GM21390 (cell line): ENCODE data around the gene VKORC1.
"Not testable (repeated sequence)": the region's sequence is repeated elsewhere in the genome, so short reads cannot be mapped to it uniquely, and the experiment has no call there.

Source experiments
- ATAC-seq: cut with Tn5 transposase; IDR thresholded peaks from one replicate; pipeline ENCODE4 v1.9.1; 2021; ENCODE audit not compliant: unreplicated experiment

Gene VKORC1

GRCh38 chr16:31094424-31095120, at the start of gene VKORC1:
VKORC1 (minus strand) TSS chr16:31094797; CDS start chr16:31094729, 68 bp downstream.
- peak; percentile 85 for ATAC-seq

DNA sequence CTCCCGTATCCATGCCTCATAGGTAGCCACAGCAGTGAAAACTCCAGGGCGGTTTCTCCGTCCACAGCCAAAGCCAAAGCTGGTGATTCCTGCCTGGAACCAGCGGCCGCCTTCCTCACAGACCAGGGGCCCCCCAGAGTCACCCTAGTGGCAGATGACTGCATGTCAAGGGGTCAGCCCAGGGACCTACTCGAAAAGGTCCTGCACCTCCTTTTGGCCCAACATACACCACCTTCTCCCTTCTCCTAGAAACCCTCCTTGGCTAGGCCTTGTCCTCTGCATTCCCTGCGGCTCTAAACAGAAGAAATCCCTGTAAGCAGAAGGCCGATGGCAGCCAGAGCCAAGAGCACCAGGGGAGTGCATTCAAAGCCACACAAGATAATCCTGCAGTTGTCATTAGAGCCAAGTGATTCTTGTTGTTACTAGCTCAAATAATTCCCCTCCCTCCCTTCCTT, 49.1 kb upstream of the VKORC1 start:
- no peak for ATAC-seq

DNA sequence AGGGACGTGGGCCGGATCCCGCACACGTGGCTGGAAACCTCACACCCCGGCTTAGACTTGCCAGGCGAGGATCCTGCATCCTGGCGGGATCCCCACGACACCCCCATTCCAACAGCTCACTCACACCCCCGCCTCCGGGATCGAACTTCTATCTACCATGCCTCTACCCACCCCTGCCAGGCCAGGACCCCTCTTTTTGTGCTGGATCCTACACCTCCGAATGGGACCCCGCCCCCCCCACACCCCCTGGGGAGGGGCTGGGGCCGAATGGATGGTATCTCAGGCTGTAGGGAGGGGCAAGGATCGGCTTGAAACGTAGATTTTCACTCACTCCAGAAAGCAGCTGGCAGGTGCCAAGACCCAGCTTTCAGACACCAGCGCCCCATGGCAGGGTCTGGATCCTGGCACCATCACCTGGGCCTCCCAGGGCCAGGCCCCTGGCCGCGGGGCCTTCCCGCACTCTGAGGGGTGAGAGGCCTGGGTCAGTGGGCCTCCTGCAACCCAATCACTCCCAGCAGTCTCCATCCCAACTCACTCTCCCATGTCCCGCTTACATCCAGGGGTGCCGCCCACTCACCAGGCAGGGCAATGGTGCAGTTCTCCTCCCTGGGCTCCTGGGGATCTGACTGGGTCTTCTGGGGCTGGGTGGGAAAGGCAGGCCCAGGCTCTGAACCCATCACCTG, 48.6 kb upstream of the VKORC1 start:
- no peak for ATAC-seq

- ATAC-seq, result peak; percentile 84
Measured at GRCh38 chr16:31142109-31143010, 47.8 kb upstream of the VKORC1 start.

DNA sequence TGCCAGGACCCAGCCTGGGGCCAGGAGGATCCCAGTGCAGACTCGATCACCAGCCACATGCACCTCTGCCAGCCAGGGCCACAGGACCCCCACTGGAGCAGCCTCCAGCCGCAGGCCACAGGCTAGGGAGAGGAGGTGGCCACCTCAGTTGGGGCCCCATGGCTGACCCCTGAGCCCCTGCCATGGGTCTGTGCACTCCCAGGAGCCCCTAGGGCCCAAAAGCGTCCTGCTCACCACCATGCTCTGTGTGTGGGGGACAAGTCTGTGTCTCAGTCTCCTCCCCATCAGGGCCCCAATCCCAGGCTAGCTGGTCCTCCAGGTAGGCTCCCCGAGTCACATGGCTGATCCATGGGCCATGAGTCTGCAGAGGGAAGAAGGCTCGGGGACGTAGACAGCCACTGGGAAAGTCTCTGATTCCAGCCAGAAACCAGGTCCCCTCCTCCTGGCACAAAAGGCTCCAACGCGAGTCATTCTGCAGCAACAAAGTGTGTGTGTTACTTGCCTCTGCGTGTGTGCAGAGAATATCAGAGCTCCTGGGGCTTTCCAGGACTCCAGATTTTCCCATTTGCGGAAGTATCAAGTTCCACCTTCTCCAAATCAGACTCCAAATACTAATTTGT, 47.0 kb upstream of the VKORC1 start:
- no peak for ATAC-seq

- ATAC-seq, result not testable (repeated sequence)
Measured at GRCh38 chr16:31141071-31141469, 46.5 kb upstream of the VKORC1 start.

- ATAC-seq, result no peak
Measured at GRCh38 chr16:31138621-31139578, 44.3 kb upstream of the VKORC1 start.

DNA sequence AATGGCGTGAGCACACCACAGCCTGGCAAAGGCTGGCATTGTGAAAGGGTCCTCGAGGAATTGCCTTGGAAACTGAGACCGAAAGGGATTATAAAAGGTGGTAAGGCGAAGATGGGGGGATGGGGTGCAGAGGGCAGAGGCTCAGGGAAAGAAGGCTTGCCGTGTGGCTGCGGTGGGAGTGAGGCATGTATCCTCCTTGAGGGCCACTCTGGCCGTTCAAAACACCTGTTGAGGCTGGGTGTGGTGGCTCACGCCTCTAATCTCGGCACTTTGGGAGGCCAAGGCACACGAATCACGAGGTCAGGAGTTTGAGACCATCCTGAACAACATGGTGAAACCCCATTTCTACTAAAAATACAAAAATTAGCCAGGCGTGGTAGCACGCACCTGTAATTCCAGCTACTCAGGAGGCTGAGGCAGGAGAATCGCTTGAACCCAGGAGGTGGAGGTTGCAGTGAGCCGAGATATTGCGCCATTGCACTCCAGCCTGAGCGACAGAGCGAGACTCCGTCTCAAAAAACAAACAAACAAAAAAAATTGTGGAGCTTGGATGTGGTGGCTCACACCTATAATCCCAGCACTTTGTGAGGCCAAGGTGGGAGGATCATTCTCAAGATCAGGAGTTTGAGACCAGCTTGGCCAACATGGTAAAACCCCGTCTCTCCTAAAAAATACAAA, 42.4 kb upstream of the VKORC1 start:
- ATAC-seq, result not testable (repeated sequence)

- no peak for ATAC-seq
Measured at GRCh38 chr16:31136287-31136662, 41.7 kb upstream of the VKORC1 start.

DNA sequence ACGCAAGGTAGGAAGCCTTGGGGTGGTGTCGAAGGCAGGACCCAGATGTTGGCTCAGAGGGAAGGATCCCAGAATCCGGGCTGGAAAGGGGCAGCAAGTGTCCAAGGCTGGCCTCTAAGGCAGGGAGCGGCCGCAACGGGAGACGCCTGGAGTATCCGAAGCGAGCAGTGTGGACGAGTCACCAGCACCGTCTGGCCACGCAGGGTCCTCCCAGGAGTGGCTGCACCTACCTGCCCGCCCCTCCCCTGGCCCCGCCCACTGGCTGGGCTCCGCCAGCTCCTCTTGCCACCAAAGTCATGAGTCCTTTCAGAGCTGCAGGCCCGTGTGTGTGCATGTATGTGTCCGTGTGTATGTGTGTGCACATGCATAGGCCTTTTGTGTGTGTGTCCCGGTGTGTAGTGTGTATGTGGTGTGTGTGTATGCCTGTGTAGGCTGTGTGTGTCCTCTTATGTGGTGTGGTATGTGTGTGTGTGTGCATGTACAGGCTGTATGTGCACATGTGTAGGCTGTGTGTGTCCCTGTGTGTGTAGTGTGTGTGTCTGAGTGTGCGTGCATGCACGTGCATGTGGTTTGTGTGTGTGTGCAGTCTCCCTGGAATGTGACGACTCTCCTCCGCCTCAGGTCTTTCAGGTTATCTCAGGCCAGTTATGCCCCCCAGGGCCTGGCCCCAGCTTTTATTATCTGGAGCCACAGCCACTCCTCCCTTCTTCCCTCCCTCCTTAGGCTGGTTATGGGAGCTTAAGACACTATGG, 41.1 kb upstream of the VKORC1 start, which contains the start of gene PRSS8:
Gene PRSS8 (minus strand): TSS at position 193 of the 752 bp plus-strand sequence. CDS start 229 bp downstream, outside the sequence.
- ATAC-seq, result no peak

DNA sequence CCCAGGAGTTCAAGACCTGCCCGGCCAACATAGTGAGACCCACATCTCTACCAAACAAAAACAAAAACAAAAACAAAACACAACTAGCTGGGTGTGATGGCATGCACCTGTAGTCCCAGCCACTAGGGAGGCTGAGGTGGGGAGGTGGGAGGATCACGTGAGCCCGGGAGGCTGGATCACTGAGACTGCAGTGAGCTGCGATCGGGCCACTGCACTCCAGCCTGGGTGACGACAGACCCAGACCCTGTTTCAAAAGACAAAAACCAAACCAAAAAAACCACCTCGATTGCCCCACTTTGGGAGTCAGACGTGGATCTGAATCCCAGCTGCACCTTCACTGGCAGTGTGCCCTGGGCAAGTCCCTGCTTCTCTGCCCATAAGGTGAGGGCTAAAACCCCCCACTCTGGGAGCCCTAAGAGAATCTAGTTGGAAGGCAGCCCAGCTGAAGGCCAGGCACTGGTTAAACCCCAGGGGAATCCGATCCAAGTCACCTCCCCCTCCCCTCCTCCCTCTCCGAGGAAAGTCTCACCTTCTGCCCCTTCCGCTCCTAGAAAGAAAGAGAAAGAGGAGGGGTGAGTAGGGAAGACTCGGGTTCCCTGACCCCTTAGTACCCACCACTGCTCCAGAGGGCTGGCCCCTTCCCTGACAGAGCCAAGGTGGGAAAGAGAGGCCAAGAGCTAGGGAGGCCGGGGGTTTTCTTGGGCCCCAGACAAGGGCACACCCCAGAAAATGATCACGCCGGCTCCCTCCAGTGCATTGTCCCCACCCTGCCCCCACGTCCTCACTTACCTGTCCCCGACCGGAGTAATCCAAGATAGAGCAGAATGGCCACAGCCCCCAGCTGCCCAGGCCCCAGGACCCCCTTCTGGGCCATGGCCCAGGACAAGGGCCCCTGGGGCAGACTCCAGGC, 40.3 kb upstream of the VKORC1 start:
- ATAC-seq, result no peak

GRCh38 chr16:31134091-31134571, 39.5 kb upstream of the VKORC1 start:
- ATAC-seq, result no peak

- no peak for ATAC-seq
Measured at GRCh38 chr16:31133046-31133501, 38.5 kb upstream of the VKORC1 start.

DNA sequence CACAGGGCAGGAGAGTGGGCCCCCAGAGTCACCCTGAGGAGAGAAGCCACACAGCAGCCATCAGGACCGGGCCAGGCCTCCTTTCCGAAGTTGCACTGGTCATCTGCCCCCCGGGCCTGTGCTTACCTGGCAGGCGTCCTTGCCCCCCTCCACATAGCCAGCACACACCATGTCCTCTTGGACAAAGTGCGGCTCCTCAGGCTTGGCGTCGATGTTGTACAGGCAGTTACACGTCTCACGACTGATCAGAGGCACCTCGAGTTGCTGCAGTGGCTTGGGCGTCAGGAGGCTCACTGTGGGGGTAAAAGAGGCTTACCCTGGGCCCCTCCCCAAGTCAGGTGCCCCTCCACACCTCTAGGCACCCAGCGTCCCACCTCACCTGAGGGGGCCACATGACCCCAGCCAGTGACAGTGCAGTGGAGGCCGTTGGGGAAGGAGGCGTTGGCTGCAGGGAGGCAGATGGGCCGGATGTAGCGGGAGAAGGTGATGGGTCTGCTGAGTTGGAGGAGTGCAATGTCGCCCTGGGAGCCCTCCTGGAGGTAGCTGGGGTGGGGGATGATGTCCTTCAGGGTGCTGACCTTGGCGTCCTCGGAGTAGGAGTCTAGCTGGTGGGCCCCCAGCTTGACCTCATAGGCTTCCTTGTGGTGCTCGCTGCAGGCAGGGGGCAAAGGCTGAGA, 37.8 kb upstream of the VKORC1 start:
- ATAC-seq, result no peak

DNA sequence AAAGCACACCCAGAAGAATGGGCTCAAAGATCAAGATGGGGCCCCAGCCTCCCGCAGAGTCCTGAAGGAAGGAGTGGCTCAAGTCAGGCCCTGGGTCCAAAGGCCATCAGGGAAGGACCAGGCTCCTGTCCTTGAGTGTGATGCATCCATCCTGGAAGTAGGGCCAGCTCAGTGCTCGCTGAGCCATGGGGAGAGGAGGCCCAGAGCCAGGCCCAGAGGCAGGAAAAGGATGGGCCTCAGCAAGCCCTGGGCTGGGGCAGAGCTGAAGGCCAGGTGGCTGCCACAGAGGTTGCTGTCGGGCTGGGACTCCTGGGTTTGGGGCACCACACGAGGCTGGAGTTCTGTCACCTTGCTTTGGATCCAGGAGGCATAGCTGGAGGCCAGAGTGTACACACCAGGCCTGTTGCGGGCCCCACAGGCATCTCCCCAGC, 37.3 kb upstream of the VKORC1 start:
- no peak for ATAC-seq

- ATAC-seq, result no peak
Measured at GRCh38 chr16:31131416-31131815, 36.8 kb upstream of the VKORC1 start.

GRCh38 chr16:31130899-31131298, 36.3 kb upstream of the VKORC1 start:
- ATAC-seq, result no peak
